Stimulated activated CD8-positive, alpha-beta memory T cell treated with anti-CD3 and anti-CD28 coated beads, Interleukin-7, amount 100 ng/mL, for 24 hours (primary cell): ENCODE measurements around the gene ARSB.

ENCODE experiments used
- DNase-seq: peaks from one replicate; pipeline ENCODE4 v3.0.0-alpha.2; 2020; ENCODE audit warnings: low read depth

Gene ARSB

DNA sequence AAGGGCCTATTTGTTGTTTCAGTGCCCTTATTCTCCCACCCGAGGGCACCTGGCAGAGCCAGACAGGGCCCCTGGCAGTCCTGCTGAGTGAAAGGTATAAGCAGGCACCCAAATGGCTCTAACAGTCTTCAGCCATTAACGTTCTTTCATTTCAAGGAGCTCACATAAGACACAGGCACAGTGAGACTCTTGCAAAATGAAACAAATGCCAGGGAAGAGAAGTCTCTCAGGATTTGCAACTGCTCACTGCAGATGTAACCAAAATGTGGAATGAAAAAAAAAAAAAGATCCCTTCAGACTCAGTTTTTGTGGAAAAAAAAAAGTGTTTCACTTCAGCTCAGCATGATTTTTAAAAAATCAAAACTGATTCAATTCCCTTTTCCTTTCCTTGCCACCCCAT is 181.2 kb downstream of the ARSB start:
- DNase-seq: no peak

GRCh38 chr5:78803353-78803752 is 181.8 kb downstream of the ARSB start:
- DNase-seq: no peak

GRCh38 chr5:78801413-78801812 is 183.7 kb downstream of the ARSB start:
- DNase-seq: no peak

DNA sequence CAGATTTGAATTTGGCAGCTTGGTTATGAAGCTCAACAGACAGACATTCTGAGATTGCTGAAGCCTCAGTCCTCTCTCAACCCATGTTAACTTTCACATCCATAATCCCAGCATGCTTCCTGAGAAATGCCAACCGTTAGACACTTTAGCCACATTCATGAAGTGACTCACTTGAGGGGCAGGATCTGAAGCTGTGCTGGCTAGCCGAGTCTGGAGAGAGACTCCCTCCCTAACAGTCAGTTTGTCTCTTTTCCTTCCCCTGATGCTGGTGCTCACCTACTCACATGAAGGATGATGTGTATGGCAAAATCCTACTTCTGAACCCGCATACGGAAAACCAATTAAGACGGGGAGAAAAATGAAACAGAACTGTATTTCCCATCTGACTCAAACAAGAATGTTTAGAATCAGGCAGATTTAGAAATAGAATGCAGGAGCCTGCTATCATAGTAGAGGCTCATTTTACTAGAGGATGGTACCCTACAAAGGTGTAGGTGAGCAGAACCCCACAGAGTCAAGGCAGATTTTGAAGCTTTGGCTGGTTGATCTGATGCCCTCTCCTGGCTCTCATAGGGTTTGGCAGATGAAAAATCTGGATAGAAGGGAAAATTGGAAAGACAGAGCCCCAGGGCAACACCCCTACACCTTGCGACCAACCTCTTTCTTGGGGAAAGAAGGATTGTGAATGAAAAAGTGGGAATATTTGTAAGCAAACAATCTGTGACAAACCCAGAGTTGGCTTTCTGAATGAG is 185.7 kb downstream of the ARSB start:
- no peak for DNase-seq

GRCh38 chr5:78798673-78799029 is 186.5 kb downstream of the ARSB start:
- DNase-seq: no peak

DNA sequence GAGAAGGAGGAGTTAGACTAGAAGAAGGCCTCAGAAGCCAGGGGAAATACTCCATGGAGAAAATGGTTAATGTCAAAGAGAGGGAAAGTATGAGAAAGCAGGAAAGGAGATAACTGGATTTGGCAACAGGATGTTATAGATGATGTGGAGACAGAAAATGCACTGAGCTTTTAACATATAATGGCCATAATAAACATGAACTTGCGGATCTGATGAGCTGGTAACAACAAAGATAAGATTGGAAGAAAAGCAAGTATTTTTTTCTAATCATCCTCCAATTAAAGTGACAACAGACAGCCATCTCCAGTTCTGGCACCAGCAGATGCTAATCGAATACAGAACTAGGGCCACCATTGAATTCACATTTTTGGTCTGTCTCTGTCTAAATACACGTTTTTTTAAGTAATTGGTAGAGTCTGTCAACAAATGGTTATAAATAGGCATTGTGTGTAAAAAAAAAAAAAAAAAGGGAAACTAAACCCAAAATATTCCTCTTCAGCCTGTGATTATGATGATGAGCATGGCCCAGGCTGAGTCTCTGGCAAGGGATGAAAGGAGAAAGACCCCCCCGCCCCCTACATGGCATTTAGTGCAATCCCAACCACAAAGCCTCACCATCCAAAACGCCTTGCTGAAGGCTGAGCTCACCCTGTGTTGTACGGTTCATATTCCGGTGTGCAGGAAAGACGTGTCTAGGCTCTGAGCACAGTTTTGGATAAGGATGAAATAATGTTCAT is 187.0 kb downstream of the ARSB start:
- DNase-seq: no peak

GRCh38 chr5:78795757-78796156 is 189.4 kb downstream of the ARSB start:
- DNase-seq: no peak

GRCh38 chr5:78794693-78795215 is 190.4 kb downstream of the ARSB start:
- DNase-seq: no peak

GRCh38 chr5:78793907-78794662 is 191.0 kb downstream of the ARSB start:
- no peak for DNase-seq

GRCh38 chr5:78792345-78793055 is 192.6 kb downstream of the ARSB start:
- DNase-seq: no peak

GRCh38 chr5:78791501-78792100 is 193.5 kb downstream of the ARSB start:
- no peak for DNase-seq

DNA sequence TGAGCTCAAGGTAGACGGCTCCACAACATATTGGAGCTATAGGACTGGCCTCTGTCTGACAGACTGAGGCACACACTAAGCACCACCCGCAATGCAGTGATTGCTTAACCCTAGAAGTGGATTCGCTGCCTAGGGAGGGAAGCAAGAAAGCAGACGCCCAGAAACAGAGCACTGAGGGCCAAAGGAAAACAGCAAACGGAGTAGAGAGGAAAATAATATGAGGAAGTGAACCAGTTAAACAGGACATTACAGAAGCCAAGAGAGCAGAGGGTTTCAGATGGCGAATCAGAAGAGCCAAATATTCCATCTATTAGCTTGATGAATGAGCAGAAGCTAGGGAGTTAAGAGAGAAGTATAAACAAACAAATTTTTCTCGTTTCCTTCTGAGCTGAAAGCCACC is 197.3 kb downstream of the ARSB start:
- DNase-seq: no peak

DNA sequence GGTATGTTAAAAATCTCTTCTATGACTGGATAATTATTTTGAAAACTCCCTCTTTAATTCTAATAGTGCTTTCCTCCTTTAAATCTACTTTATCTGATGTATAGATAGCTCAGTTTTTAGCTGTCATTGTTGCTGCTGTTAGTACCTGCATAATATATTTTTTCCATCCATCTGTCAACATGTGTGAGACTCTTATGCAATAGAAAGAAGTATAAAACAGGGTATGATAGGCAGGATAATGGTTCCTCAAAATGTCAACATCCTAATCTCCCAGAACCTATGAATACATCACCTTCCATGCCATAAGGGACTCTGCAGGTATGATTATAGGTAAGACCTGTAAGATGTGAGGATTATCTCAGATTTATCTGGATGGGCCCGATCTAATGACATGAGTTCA is 199.7 kb downstream of the ARSB start:
- DNase-seq: no peak

- DNase-seq: no peak
Measured at GRCh38 chr5:78783434-78784130, 201.5 kb downstream of the ARSB start.

- no peak for DNase-seq
Measured at GRCh38 chr5:78782728-78783127, 202.4 kb downstream of the ARSB start.

- DNase-seq: no peak
Measured at GRCh38 chr5:78781611-78782286, 203.4 kb downstream of the ARSB start.

DNA sequence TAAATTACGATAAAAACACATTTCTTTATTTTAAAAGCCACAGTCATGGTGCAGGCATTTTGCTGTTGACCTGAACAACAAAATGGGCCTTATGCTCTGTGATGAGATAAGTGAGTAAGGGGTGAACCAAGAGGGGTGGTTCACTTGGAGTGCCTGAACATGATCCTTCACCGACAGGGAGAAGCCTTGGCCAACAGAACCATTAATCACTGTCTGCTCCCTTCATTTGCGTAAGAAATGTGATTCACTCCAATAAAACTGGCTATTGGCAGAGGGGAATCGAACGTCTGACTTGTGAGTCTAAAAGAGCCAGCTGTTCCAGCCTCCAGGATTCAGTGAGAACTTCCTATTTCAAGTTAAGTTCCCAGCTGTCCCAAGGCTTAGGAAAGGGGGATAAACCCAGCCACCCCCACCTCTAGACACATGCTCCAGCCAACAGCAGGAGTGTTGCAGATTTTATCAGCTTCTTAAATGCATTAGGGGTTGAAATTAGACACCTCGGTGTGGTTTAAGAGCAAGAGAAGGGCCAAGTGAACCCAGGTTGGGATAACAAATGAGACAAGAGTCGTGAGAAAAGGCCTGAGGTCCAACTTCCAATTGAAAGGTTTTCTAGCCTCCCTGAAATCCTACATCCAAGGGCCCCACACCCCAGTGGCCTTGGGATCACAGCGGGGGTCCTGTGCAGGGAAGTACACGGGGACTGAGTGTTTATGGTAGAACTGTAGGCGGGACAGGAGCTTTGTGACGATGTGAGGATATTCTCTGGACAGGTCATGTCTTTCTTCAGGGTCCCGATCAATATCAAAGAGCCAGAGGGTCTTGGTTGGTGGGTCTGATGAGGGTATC is 205.1 kb downstream of the ARSB start:
- DNase-seq: no peak

GRCh38 chr5:78779262-78779661 is 205.8 kb downstream of the ARSB start:
- DNase-seq: no peak

DNA sequence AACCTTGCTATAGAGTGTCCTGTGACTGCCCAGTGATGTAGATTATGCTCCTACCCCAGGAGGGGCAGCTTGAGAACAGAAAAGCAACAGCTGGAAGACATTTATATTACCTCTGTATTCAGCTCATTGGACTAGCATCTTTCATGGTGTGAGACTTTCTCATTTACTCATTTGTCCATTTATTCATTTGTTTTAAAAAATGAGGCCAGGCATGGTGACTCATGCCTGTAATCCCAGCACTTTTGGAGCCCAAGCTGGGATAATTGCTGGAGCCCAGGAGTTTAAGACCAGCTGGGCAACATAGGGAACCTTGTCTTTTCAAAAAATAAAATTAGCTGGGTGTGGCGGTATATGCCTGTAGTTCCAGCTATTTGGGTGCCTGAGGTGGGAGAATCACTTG is 206.6 kb downstream of the ARSB start:
- no peak for DNase-seq

DNA sequence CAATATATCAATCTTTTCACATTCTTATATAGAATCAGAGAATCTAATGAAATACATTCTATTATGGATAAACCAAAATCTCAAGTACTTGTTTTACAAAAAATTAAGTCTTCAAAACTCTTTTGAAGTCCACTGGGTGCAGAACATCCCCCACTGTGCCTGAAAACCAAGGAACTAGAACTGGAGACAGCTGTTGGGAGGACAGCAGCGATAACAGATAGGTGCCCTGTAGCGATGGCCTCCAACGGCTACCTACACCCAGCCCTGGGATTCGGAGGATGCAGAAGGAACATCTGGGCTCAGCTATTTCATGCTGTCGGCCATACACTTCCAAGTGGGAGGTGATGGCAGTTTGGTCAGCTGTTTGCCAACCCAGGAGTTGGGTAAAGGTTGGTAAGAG is 207.2 kb downstream of the ARSB start:
- no peak for DNase-seq
